Daoy (cell line): Measurements from ENCODE around the gene IFI30. TPM values are rescaled to one million over a fixed set of nuclear protein-coding genes. Genes with fewer than 3 reads are reported as not detected.

ENCODE experiments used
- DNase-seq: peaks from one replicate; pipeline ENCODE4 v3.0.0-alpha.2; 2015; ENCODE audit warnings: low read depth
- total RNA-seq: library from RNA; depleted of rRNA; stranded (reverse); fragments of >200 nt; shearing (Covaris generic); gene quantifications from 2 replicates; pipeline ENCODE4 v1.2.3, GENCODE V29; 2014

IFI30 gene
- total RNA-seq, 1 experiment from 2014 or later = 20.2 TPM

DNA sequence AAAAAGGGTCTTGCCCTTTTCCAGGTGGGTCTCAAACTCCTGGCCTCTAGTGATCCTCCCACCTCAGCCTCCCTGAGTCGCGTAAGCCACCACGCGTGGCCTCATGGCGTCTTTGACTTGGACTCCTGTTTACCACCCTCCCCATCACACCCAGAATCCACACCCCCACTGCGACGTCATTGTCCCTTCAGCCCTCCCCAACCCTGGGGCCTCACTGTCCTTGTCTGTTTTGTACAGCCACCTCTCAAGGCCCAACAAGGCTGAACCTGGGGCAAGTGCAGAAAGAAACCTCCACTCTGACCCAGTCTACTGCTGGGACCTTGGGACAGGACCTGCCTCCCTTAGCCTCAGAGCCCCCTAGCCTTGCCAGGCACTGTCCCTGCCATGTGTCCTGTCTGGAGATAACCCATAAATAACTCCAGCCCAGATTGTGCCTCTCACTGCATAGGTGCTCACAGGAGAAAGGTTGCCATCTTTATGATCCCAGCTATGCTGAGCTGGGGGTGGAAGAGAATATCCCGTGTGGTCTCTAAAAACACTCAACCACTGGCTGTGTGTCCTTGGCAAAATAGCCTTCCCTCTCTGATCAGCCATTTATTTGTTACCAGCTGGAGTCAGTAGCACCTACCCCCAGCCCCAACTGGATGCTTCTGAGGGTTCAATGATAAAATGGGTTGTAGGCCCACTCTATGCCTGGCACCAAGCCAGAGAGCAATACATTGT lies 1.8 kb upstream of the IFI30 start:
- no peak for DNase-seq

- no peak for DNase-seq
These were observed 1.1 kb upstream of the IFI30 start for GRCh38 chr19:18172331-18173053.

DNA sequence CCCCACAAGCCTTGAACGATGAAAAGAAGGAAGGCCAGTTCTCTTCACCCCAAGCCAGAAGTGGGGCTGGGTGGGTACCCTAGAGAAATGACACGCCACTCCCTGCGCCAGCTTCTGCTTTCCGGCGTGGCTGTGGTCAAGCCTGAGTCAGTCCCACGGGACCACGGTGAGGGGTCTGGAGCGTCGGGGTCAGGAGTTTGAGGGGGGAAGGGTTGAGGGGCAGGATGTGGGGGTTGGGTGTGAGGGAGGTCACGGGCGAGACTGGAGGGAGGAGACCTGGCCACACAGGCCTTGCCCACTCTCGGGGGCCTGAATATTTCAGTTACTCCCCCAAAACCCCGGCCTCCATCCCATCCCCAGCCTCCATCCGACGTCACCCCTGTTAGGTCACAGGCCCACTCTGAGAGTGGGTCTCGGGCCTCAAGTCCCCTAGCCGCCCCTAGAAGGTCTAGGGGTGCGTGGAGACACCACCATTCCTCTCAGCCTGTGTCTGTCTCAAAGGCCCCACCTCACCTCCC lies 500 bp upstream of the IFI30 start:
- peak; percentile 40 for DNase-seq

- no peak for DNase-seq
These were observed 1.4 kb downstream of the IFI30 start for GRCh38 chr19:18174983-18175382.

DNA sequence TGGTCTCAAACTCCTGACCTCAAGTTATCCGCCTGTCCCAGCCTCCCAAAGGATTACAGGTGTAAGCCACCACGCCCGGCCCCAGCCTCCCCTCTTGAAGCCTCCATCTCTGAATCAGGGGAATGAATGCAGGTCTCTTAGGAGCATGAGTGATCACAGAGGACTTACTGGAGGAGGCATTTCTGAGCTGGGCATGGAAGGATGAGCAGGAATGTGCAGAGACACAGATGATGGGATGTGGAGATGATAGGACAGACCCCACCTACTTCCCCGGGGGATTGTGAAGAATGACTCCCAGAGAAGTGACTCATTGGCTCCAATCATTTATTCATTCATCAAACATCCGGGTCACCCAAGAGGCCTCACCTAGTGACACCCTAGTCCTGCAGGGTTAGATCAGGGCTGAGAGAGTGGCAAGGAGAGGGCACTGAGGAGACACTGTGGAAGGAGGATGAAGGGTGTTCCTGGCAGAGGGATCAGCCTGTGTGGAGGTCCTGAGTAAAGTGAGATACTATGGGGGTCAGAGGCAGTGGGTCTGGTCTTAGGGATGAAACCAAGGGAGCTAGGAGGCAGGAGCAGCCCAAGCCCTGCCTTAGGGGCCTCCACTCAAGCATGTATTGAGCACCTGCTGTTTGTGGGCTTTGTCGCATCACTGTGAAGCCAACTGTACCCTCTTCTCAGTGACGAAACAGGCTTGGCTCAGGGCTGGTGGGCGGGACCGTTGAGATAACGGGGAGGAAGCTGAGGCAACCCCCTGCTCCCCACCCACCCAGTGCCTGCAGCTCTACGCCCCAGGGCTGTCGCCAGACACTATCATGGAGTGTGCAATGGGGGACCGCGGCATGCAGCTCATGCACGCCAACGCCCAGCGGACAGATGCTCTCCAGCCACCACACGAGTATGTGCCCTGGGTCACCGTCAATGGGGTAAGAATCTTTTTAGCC lies 3.0 kb downstream of the IFI30 start:
- no peak for DNase-seq

- DNase-seq = no peak
These were observed 6.3 kb downstream of the IFI30 start for GRCh38 chr19:18179957-18180356.

DNA sequence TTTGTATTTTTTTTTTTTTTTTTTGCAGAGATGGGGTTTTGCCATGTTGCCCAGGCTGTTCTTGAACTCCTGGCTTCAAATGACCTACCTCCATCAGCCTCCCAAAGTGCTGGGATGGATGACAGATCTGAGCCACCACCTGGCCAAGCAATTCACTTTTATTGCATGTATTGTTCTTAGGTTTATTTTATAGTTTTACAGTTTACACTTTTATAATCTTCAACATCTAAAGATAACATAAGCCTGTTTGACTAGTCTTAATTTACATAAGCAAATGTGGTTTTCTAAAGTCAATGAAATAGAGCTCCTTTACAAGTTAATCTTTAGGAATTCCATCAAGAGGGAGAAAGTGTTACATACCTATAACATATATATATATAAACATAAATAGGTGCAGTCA lies 9.9 kb downstream of the IFI30 start:
- no peak for DNase-seq

DNA sequence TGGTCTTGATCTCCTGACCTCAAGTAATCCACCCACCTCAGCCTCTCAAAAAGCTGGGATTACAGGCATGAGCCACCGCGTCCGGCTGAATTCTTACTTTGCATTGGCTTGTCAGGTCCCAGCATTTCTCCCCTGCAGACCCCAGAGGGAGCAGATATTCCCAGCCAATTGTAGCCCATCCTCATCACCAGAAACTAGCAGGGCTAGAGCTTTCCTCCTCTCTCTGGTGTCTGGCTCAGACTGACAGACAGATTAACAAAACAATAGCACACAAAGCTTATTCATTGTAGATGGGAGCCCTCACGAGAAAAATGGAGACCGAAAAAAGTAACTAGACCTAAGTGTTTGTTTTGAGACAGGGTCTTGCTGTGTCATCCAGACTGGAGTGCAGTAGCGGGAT lies 11.9 kb downstream of the IFI30 start:
- no peak for DNase-seq

DNA sequence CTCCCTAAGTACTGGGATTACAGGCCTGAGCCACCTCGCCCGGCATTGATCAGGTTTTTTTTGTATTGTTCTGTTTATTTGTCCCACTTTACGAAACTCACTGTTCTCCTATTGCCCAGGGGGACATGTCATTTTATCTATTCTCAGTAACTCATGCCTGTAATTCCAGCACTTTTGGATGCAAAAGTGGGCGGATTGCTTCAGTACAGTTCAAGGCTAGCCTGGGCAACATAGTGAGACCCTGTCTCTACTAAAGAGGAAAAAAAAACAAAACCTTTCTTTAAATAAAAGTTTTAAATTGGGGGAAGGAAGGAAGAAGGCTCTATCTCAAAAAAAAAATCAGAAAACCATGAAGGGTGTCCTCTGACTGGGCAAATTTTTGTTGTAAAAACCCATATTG lies 16.7 kb downstream of the IFI30 start:
- DNase-seq = no peak

- DNase-seq = no peak
These were observed 18.0 kb downstream of the IFI30 start for GRCh38 chr19:18191640-18192062.

GRCh38 chr19:18192673-18193387 lies 19.2 kb downstream of the IFI30 start, which contains the start of gene MPV17L2:
TSS of gene MPV17L2 (plus strand) at chr19:18193218. CDS start at chr19:18193282, 64 bp downstream.
- DNase-seq = peak; percentile 100

DNA sequence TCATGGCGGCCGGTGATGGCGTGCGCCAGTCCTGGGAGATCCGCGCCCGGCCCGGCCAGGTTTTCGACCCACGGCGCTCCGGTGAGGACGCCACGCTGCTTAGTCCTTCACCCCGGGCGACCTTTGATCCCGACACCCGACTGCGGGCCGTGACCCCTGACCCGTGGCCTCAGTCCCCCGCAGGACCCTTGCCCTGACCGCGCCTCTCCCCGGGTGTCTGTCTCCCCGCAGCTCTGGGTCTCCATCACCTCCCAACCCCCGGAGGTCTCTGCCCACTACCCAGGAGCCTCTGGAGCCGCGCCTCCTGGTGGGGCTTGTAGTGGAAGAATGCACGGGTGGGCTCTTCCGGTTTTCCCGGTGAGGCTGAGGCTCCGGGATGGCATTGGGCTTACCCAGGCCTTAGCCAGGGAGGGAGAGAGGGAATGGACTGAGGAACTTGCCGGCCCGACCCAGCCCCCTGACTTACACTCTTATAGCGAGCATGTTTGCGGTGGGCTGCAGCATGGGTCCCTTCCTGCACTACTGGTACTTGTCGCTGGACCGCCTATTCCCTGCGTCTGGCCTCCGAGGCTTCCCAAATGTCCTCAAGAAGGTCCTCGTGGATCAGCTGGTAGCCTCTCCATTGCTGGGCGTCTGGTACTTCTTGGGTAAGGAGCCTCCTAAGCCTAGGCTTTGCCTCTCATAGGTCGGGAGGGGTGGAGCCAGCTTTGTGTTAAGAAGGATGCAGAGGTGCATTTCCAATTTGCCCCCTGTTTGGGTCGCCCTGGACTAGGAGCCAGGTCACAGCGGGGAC lies 20.0 kb downstream of the IFI30 start:
- no peak for DNase-seq

DNA sequence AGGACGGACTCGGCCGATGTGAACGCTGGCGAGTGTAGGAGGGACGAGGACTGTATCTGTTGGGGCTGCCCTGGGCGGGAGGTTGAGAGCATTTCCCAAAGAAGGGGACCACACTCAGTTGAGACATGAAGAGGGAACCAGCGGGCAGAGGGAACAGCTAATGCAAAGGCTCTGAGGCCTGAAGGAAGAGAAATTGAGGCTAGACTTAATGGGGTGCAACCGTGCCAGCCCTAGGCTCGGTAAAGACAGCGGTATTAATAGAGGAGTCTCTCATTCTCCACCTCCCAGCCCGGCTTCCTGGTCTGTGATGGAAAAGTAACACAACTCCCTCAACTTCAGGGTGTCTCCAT lies 20.5 kb downstream of the IFI30 start:
- DNase-seq = no peak

DNA sequence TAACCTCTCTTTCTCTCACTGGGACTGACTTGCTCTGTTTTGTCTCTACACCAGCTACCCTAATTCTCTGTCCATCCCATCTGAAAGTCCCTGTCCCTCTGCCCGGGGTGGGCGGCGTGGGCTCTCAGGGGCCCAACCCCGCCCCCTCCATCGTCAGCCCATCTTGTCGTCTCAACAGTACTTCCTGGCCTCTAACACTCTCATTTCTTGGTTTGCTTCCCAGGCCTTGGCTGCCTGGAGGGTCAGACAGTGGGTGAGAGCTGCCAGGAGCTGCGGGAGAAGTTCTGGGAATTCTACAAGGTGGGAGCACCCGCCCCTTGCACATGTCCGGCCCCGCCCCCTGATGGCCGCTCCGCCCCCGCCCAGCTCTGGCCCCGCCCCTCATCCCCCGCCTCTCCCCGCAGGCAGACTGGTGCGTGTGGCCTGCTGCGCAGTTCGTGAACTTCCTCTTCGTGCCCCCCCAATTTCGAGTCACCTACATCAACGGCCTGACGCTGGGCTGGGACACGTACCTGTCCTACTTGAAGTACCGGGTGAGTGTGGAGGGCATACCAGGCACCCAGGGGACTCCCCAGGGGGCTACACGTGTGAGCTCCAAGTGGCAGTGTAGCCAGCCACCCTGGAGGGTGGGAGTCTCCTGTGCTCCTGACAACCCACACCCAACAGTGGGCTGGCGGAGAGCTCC lies 21.1 kb downstream of the IFI30 start:
- peak; percentile 37 for DNase-seq

GRCh38 chr19:18196511-18196845 lies 22.9 kb downstream of the IFI30 start:
- no peak for DNase-seq

DNA sequence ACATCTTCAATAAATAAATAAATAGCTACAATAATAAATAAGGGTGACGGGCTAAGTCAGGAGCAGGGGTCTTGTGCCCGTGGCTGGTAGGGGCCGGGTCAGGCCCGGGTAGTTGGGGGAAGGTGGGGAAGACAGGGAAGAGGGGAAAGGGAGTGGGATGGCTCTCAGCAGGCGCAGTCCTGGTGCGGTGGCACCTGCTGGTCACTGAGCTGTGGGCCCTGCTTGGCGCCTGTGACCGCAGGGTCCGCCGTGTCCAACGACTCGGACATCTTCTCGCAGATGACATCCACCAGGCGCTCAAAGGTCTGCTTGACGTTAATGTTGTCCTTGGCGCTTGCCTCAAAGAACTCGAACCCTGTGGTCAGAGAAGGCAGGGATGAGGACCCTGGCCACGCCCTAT lies 23.7 kb downstream of the IFI30 start:
- no peak for DNase-seq

DNA sequence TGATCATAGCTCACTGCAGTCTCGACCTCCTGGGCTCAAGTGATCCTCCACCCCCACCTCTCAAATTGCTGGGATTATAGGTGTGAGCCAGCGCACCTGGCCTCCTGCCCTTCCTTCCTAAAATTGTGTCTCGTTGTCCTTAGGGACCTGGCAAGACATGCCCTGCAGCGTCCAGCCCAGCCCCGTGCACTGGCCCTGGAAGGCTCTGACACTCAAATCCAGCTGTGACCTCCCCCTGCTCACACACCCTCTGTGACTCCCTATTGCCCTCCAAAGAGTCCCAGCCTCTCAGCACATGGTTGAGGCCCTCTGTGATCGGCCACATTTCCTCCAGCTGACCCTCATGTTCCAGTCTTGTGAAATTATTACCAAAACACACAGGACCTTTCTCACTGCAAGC lies 24.3 kb downstream of the IFI30 start:
- DNase-seq = no peak

GRCh38 chr19:18198374-18198773 lies 24.8 kb downstream of the IFI30 start:
- DNase-seq = no peak

- DNase-seq = no peak
These were observed 28.8 kb downstream of the IFI30 start for GRCh38 chr19:18202397-18202777.

DNA sequence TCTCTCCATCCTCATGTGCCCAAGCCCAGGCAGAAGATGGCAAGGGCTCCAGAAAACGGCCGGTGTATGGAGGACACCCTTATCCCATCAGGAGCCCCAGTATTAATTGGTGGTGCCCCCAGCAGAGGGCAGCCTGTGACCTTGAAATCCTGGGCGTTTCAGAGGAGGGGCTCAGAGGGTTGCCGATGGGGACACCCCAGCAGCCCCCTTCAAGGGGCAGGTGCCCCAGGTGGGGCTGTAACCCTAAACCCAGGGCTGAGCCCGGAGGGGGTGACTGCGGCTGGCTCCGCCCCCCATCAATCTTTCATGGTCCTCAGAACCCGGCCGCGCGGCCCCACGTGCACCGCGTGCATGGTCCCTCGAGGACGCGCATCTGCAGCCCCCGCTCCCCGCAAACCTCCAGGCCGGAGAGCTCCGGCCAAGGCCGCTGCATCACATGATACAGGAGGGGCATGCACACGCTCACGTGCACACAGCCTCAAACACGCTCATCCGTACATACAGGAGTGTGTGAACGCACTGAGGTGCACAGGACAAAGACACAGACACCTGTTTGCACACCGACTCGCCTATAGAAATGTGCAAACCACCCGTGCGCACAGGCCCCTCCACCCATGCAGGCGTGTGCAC lies 29.3 kb downstream of the IFI30 start:
- DNase-seq = no peak
